ENCODE measurements around the gene CEP295NL. TPM values are rescaled to one million over a fixed set of nuclear protein-coding genes. Genes with fewer than 3 reads are reported as not detected.

Gene CEP295NL
- total and polyA plus RNA-seq, 2 of the 13 experiments (the other 11 are each of a cell fraction or from before 2014, with no cell fraction given) = not detected

DNA sequence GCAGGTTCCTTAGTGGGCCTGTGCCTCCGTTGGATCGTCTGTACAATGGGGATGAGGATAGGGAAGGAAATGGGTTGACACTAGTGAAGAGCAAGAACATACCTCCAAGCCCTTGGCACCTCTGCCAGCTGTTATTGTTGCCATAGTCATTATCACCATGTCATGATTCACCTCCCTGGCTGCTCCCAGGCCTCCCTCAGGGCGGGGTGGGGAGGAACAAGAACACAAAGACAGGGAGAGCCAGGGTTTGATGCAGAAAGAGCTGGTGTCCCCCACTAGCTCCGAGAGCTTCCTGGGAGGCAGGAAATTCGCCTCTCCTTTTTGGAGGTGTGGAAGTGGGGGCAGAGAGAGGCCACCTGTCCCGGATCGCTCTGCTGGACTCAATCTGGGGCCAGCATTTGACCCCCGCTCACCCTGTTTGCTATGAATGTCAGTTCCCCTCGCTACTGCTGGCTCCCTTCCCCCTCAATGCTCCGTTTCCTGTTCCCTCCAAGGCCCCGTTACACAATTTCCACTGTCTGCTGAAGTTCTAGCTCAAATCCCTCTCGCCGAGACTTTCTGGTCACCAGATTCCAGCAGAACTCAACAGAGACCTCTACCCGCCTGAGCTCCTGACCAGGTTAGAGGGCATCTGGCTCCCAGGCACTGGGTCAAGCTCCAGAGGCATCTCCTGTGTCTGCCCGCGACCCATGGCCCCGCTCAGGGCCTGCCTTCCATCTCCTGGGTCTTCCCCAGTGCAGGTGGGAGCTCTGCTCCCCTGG lies 13.1 kb upstream of the CEP295NL start:
- Histone ChIP-seq H4K20me1 (ENCODE audit: insufficient read depth, low read length) (no peaks in the 10 kb centered on the region), H3K4me3 (replicated peaks in 1 of 3; ENCODE audit: insufficient read depth in 1 of 3, low read depth in 2 of 3, low read length in 3 of 3) (no peak overlapping the region), H2AFZ (ENCODE audit: low read length) (no peak overlapping the region), H3K9me3 (ENCODE audit: low read length) (no peaks in the 10 kb centered on the region), H3K9ac (ENCODE audit: insufficient read depth, low read depth, low read length) (no peak overlapping the region), H3K4me1 (ENCODE audit: insufficient read depth, low read length) (peaks cover 32% of the 10 kb centered on the region), H3K27me3 (ENCODE audit: control insufficient read depth in 1 of 2, insufficient read depth in 2 of 2, low read length in 2 of 2) (no peaks in the 10 kb centered on the region), H3K36me3 (replicated peaks in 1 of 2; ENCODE audit: control insufficient read depth in 1 of 2, insufficient read depth in 2 of 2, low read length in 2 of 2) (no peaks in the 10 kb centered on the region), H3K4me2 (ENCODE audit: low read depth, low read length) (no peak overlapping the region), H3K27ac (ENCODE audit: extremely low read length, insufficient read depth, low read length) (no peak overlapping the region), H3K79me2 (ENCODE audit: insufficient read depth, low read length) (no peaks in the 10 kb centered on the region)
- FAIRE-seq = no peak
- ChIA-PET CTCF (ENCODE audit: low intra/inter-chr PET ratio, low total read pairs) (no interaction called here), POLR2A (interaction anchor here (1.1 kb wide), 1 partner anchor 41 kb away, joined by 3 read pairs; no protein-coding TSS in a partner anchor)
- 93% methylated on average over 17 of the region's 17 CpGs for WGBS (ENCODE audit: low lambda C conversion rate)
- in situ Hi-C loops (cut with HindIII; ENCODE audit: extremely low pct_ligation_motif_present, low pct_unique_long_range_greater_than_20kb) = no loop called here
- intact Hi-C loops (cut with micrococcal nuclease; ENCODE audit: unreplicated experiment) = no loop called here
- no TSS peak for BruUV-seq (replicated peaks)
- no peak for DNase-seq (ENCODE audit: low spot score)
- TF ChIP-seq PCBP1 (IDR thresholded peaks at IDR 0.05; ENCODE audit: borderline replicate concordance, low read depth, low read length) (no peak), ZNF75D (CRISPR knock-in tag; IDR thresholded peaks at IDR 0.05; ENCODE audit: borderline replicate concordance) (no peak), U2AF2 (IDR thresholded peaks at IDR 0.05; ENCODE audit: low read depth, low read length) (no peak), ZNF766 (CRISPR knock-in tag; IDR thresholded peaks at IDR 0.05; ENCODE audit: borderline replicate concordance) (no peak), KLF9 (CRISPR knock-in tag; IDR thresholded peaks at IDR 0.05; ENCODE audit: low read depth) (no peak), CCAR2 (optimal IDR thresholded peaks at IDR 0.05; ENCODE audit: low read depth, low read length) (no peak), ZNF556 (CRISPR knock-in tag; IDR thresholded peaks at IDR 0.05; ENCODE audit: borderline replicate concordance) (no peak), PHF8 (CRISPR knock-in tag; IDR thresholded peaks at IDR 0.05) (no peak), ZNF629 (CRISPR knock-in tag; conservative IDR thresholded peaks at IDR 0.05) (0 out of 2 replicates have a peak, but pooled peaks have one; percentile 41), KDM5A (IDR thresholded peaks at IDR 0.05; ENCODE audit: borderline replicate concordance, low read length) (no peak), ZNF776 (CRISPR knock-in tag; IDR thresholded peaks at IDR 0.05) (peak; percentile 53; the same call in 1 of the 2 replicates), ETV5 (CRISPR knock-in tag; IDR thresholded peaks at IDR 0.05; ENCODE audit: borderline replicate concordance) (no peak), ETV6 (CRISPR knock-in tag; conservative IDR thresholded peaks at IDR 0.05) (no peak), ZBTB38 (CRISPR knock-in tag; IDR thresholded peaks at IDR 0.05) (0 out of 2 replicates have a peak, but pooled peaks have one; percentile 23), NAIF1 (CRISPR knock-in tag; IDR thresholded peaks at IDR 0.05; ENCODE audit: borderline replicate concordance) (no peak), ZNF768 (CRISPR knock-in tag; IDR thresholded peaks at IDR 0.05) (no peak)
- TF ChIP-seq, protein P1, sequence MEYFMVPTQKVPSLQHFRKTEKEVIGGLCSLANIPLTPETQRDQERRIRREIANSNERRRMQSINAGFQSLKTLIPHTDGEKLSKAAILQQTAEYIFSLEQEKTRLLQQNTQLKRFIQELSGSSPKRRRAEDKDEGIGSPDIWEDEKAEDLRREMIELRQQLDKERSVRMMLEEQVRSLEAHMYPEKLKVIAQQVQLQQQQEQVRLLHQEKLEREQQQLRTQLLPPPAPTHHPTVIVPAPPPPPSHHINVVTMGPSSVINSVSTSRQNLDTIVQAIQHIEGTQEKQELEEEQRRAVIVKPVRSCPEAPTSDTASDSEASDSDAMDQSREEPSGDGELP (IDR thresholded peaks at IDR 0.05; ENCODE audit: borderline replicate concordance, low read depth) = no peak
- TF ChIP-seq, protein P2, sequence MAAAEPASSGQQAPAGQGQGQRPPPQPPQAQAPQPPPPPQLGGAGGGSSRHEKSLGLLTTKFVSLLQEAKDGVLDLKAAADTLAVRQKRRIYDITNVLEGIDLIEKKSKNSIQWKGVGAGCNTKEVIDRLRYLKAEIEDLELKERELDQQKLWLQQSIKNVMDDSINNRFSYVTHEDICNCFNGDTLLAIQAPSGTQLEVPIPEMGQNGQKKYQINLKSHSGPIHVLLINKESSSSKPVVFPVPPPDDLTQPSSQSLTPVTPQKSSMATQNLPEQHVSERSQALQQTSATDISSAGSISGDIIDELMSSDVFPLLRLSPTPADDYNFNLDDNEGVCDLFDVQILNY (CRISPR knock-in tag; conservative IDR thresholded peaks at IDR 0.05) = no peak
- no peak for ATAC-seq

Measured in HepG2 (cell line).